IPS DF 6.9 (cell line): ENCODE measurements around the gene ZNF24.

ENCODE experiments used
- DNase-seq: peaks from one replicate; pipeline ENCODE4 v3.0.0-alpha.2; 2013; ENCODE audit warnings: low read depth, low spot score
- H3K27ac ChIP-seq: one replicate; pipeline ENCODE4 v1.5.1; 2013; ENCODE audit warnings: low read length, control low read depth
- H3K27me3 ChIP-seq: 2 replicates; pipeline ENCODE4 v1.6.1; 2013; ENCODE audit warnings: mild to moderate bottlenecking, low read length; ENCODE audit not compliant: control insufficient read depth, insufficient read depth
- H3K36me3 ChIP-seq: 2 replicates; pipeline ENCODE4 v1.6.1; 2013; ENCODE audit warnings: low read length; ENCODE audit not compliant: control insufficient read depth, insufficient read depth
- H3K4me1 ChIP-seq: 2 replicates; pipeline ENCODE4 v1.6.1; 2013; ENCODE audit warnings: low read length; ENCODE audit not compliant: control insufficient read depth, insufficient read depth
- H3K4me3 ChIP-seq: 2 replicates; pipeline ENCODE4 v1.5.1; 2013; ENCODE audit warnings: mild to moderate bottlenecking, low read length
- H3K9me3 ChIP-seq: 2 replicates; pipeline ENCODE4 v1.6.1; 2013; ENCODE audit warnings: low read length, inconsistent platforms; ENCODE audit not compliant: control insufficient read depth, insufficient read depth
- WGBS: extraction: QIAGEN DNeasy Blood & Tissue Kit; methylation state at CpG from one replicate; pipeline ENCODE4 v1.1.7; 2013; ENCODE audit warnings: mixed read lengths, missing lambda C conversion rate; ENCODE audit not compliant: insufficient read length, insufficient coverage; 5-methylcytosine and 5-hydroxymethylcytosine counted together

Gene ZNF24

DNA sequence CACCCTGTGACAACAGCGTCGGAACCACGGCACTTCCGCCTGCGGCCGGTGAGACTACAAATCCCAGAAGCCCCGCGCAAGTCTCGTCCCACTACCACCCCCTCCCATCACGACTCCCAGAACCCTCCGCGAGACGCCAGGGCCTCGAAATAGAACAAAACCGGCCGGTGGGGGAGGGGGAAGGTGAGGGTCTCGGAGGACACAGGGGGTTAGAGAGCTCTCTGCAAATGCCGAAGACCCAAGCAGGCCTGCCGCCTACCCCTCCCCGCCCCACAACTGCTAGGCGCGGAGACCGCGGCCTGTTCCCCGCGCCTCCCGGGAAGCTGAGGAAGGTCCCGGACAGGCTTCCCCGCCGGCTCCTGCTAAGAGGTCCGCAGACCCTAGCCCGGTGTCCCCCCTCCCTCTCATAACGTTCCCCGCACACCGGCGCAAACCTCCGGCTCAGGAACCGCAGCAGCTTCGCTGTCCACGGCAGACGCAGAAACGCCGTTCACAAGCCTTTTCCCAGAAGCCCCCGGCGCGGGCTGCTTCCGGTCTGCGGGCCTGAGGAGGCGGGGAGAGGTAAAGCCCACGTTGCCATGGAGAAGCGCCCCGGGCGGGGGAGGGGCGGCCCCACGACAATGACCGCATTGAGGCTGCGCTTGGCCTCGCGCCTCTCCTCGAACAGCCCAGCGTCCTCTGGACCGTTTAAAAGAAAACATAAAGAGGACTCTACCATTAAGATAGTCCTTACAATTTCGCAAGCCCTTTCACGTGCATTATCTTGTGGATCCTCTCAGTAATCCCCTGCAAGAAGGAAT is at the start of gene ZNF24:
TSS of gene ZNF24 (minus strand) at position 485 of the 800 bp plus-strand sequence. CDS start 3,770 bp downstream, outside the sequence.
- WGBS = no CpG with 5 or more reads among the region's 64 CpGs
- no peaks in the 10 kb centered on the region for H3K4me1 ChIP-seq
- peaks cover 10% of the 10 kb centered on the region; the same call in 1 of the 2 replicates for H3K36me3 ChIP-seq
- no peaks in the 10 kb centered on the region for H3K27me3 ChIP-seq
- no peak within 1 kb of the TSS for H3K27ac ChIP-seq
- peak within 1 kb of the TSS; percentile 78 for H3K4me3 ChIP-seq
- DNase-seq = peak; percentile 71
- H3K9me3 ChIP-seq = no peaks in the 10 kb centered on the region

DNA sequence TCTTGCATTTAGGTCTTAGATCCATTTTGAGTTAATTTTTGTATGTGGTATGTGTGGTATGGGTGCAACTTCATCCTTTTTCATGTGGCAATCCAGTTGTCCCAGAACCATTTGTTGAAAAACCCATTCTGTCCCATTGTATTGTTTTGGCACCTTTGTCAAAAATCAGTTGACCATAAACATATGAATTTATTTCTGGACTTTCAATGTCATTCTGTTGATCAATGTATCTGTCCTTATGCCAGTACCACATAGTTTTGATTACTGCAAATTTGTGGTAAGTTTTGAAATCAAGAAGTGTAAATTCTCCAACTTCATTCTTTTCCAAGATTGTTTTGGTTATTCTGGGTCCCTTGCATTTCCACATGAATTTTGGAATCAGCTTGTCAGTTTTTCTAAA is 49.5 kb upstream of the ZNF24 start:
- Histone ChIP-seq H3K27ac (no peak overlapping the region), H3K36me3 (no peaks in the 10 kb centered on the region), H3K4me1 (no peaks in the 10 kb centered on the region), H3K27me3 (no peaks in the 10 kb centered on the region), H3K4me3 (no peak overlapping the region), H3K9me3 (no peaks in the 10 kb centered on the region)
- DNase-seq = no peak

DNA sequence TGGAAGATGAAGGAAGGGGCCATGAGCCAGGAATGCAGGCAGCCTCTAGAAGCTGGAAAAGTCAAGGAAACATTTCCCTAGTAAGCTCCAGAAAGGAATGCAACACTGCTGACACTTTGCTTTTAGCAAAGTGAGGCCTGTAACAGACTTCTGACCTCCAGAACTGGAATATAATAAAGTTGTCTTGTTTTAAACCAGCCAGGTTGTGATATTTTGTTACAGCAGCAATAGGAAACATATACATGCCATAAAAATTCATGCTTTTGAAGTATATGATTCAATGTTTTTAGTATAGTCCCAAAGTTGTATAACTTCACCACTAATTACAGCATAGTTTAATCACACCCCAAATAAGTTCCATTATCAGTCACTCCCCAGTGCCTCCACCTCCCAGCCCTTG is 48.2 kb upstream of the ZNF24 start:
- H3K27ac ChIP-seq = no peak overlapping the region
- H3K4me1 ChIP-seq = no peaks in the 10 kb centered on the region
- no peaks in the 10 kb centered on the region for H3K27me3 ChIP-seq
- no peaks in the 10 kb centered on the region for H3K9me3 ChIP-seq
- no peak overlapping the region for H3K4me3 ChIP-seq
- no peak for DNase-seq
- H3K36me3 ChIP-seq = no peaks in the 10 kb centered on the region

DNA sequence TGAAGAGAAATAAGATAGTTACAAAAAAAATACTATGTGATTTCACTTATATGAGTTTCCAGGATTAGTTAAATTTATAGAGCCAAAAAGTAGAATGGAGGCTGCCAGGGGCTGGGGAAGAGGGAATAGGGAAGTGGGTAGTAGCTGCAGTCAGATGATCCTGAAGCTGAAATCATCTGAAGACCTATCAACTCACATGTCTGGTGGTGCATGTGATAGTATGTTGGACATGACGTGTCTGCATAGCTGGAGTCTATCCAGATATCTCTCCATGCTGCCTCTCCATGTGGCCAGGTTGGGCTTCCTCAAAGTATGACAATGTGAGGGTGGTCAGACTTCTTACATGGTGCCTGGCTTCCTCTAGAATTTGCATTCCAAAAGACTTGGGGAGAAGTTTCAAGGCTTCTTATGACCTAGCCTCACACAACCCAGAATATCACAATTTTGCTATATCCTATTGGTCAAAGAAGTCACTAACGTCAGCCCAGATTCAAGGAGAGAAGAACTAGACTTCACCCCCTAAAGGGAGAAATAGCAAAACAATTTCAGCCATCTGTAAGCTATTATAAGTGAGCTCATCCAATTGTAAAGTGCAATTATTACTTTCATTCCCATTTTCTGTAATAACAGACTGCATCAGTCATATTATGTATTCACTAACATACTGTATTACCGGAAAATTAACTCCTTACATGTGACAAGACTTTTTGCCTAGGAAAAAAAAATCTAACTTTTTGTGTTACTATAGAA is 46.9 kb upstream of the ZNF24 start:
- Histone ChIP-seq H3K4me3 (no peak overlapping the region), H3K27me3 (no peaks in the 10 kb centered on the region), H3K27ac (no peak overlapping the region), H3K9me3 (no peaks in the 10 kb centered on the region), H3K36me3 (no peaks in the 10 kb centered on the region), H3K4me1 (no peaks in the 10 kb centered on the region; the same call in 1 of the 2 replicates)
- no CpG with 5 or more reads among the region's 3 CpGs for WGBS
- DNase-seq = no peak

DNA sequence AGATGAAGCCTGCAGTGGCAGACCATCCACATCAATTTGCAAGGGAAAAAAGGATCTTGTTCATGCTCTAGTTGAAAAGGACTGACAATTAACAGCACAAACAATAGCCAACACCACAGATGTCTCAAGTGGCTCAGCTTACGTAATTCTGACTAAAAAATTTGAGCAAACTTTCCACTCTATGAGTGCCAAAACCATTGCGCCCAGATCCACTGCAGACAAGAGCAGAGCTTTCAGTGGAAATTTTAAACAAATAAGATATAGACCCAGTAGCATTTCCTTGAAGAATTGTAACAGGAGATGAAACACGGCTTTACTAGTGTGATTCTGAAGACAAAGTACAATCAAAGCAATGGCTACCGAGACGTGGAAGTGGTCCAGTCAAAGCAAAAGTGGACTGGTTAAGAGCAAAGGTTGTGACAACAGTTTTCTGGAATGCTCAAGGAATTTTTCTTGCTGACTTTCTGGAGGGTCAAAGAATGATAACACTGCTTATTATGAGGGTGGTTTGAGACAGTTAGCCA is 44.9 kb upstream of the ZNF24 start:
- H3K27ac ChIP-seq = no peak overlapping the region
- WGBS = no CpG with 5 or more reads among the region's 5 CpGs
- H3K4me3 ChIP-seq = no peak overlapping the region
- H3K4me1 ChIP-seq = no peaks in the 10 kb centered on the region; the same call in 1 of the 2 replicates
- no peaks in the 10 kb centered on the region for H3K27me3 ChIP-seq
- DNase-seq = no peak
- no peaks in the 10 kb centered on the region for H3K9me3 ChIP-seq
- no peaks in the 10 kb centered on the region for H3K36me3 ChIP-seq

DNA sequence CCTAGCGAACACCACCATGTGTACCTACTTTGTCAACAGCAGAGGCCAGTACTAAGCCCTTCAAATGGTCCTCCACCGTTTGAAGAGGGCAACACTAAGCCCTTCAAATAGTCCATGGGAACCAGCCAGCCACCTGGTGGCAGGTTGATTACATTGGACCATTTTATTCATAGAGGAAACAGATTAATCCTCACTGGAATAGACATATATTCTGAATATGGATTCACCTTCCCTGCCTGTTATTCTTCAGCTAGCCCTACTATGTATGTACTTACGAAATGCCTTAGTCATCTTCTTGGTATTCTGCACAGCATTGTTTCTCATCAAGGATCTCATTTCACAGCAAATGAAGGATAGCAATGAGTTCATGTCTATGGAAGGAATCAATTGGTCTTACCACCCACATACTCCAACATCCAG is 42.9 kb upstream of the ZNF24 start:
- Histone ChIP-seq H3K27me3 (no peaks in the 10 kb centered on the region), H3K9me3 (no peaks in the 10 kb centered on the region), H3K4me3 (no peak overlapping the region), H3K36me3 (no peaks in the 10 kb centered on the region), H3K4me1 (no peaks in the 10 kb centered on the region; the same call in 1 of the 2 replicates), H3K27ac (no peak overlapping the region)
- no CpG with 5 or more reads among the region's 3 CpGs for WGBS
- DNase-seq = no peak

DNA sequence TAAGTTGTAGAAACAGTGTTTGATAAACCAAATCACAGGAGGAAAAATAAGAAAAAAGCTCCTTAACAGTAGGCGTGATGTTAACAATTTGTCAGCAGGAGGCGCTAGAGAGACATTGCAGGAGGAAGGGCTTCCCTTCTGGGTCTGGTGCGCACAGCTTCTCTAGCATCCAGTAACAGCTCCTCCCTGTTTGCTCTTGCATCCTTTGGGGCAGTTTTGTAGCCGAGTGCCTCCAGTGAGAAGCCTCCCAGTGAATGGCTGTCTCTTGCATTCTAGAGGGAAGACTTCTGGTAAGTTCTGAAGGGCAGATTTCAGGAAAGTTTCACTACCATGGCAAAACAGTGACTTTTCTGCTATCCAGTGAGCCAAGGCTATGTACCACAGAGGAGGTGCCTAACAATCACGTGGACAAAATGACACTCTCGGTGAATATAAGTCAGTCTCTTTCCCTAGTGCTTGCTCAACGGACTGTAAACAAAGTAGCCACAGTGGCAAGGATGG is 42.4 kb upstream of the ZNF24 start:
- no peaks in the 10 kb centered on the region for H3K9me3 ChIP-seq
- WGBS = no CpG with 5 or more reads among the region's 7 CpGs
- H3K36me3 ChIP-seq = no peaks in the 10 kb centered on the region
- H3K4me1 ChIP-seq = no peaks in the 10 kb centered on the region; the same call in 1 of the 2 replicates
- no peak overlapping the region for H3K27ac ChIP-seq
- no peak for DNase-seq
- H3K4me3 ChIP-seq = no peak overlapping the region
- H3K27me3 ChIP-seq = no peaks in the 10 kb centered on the region

DNA sequence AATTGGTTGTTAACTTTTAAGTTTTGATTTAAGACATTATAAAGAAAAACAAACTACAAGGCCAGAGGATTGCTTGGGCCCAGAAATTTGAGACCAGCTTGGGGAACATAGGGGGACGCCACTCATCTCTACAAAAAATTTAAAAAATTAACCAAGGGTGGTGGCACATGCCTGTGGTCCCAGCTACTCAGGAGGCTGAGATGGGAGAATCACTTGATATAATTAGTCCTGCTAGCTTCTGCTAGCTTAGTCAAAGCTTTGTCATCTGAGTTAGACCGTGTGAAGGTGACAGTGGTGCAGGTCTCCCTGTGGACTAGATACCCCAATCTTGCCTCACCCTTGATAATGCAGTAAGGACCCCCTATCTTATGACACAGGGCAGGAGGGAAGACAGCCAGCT is 38.9 kb upstream of the ZNF24 start:
- Histone ChIP-seq H3K27ac (no peak overlapping the region), H3K36me3 (no peaks in the 10 kb centered on the region), H3K9me3 (no peaks in the 10 kb centered on the region), H3K4me3 (no peak overlapping the region), H3K4me1 (no peaks in the 10 kb centered on the region; the same call in 1 of the 2 replicates), H3K27me3 (no peaks in the 10 kb centered on the region)
- no CpG with 5 or more reads among the region's 2 CpGs for WGBS
- DNase-seq = no peak

DNA sequence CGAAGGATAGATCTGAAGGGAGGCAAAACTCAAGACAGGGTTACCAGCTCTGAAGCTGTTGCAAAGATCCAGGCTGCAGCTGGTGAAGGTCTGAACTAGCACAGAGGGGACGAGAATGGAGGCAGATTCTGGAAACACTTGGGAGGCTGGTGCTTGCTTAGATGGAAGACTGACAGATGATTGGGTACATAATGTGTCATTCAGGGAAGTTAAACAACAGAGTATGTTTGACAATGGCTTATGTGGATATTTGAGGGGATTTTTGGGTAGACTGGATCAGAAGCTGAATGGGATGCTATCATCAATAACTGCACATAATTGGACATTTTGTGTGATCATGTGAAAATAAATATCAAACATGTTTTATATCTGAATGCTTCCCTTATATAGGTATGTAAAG is 35.2 kb upstream of the ZNF24 start:
- no peaks in the 10 kb centered on the region for H3K4me1 ChIP-seq
- H3K4me3 ChIP-seq = no peak overlapping the region
- no peaks in the 10 kb centered on the region for H3K9me3 ChIP-seq
- no peak overlapping the region for H3K27ac ChIP-seq
- DNase-seq = no peak
- WGBS = no CpG with 5 or more reads among the region's 2 CpGs
- no peaks in the 10 kb centered on the region for H3K36me3 ChIP-seq
- H3K27me3 ChIP-seq = no peaks in the 10 kb centered on the region

DNA sequence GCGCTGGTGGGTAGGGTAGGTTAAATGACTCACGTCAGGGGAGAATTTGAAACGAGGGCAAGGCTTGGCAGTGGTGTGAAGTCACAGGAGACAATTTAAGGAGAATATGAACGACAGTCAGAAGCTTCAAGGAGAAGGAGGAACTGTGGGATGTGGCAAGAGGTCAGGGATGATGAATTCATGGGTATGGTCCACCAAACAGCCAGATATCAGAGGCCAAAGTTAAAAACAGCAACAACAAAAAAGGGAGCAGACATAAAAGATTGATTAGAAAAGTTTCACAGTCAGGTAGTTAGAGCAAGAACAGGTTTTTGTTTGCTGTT is 34.3 kb upstream of the ZNF24 start:
- no peak overlapping the region for H3K4me3 ChIP-seq
- no peaks in the 10 kb centered on the region for H3K27me3 ChIP-seq
- H3K9me3 ChIP-seq = no peaks in the 10 kb centered on the region
- no peaks in the 10 kb centered on the region for H3K36me3 ChIP-seq
- no peaks in the 10 kb centered on the region for H3K4me1 ChIP-seq
- no peak for DNase-seq
- no CpG with 5 or more reads among the region's 4 CpGs for WGBS
- H3K27ac ChIP-seq = no peak overlapping the region
